GM21390 (cell line): ENCODE measurements around the gene EIF2AK2.
A peak's percentile ranks its signal among the peaks of the same experiment; 100 is the strongest.

Source experiments
- ATAC-seq: cut with Tn5 transposase; IDR thresholded peaks from one replicate; pipeline ENCODE4 v1.9.1; 2021; ENCODE audit not compliant: unreplicated experiment

Gene EIF2AK2

DNA sequence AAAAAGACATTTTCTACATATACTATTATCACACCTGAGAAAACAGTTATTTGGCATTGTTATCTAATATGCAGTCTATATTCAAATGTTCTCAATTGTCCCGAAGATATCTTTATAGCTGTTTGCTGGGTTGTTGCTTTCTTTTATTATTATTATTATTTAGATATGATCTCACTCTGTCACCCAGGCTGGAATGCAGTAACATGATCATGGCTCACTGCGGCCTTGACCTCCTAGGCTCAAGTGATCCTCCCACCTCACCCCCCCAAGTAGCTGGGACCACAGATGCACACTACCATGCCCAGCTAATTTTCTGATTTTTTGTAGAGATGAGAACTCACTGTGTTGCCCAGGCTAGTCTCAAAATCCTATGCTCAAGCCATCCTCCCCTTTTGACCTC, 52.6 kb downstream of the EIF2AK2 start:
- no peak for ATAC-seq

DNA sequence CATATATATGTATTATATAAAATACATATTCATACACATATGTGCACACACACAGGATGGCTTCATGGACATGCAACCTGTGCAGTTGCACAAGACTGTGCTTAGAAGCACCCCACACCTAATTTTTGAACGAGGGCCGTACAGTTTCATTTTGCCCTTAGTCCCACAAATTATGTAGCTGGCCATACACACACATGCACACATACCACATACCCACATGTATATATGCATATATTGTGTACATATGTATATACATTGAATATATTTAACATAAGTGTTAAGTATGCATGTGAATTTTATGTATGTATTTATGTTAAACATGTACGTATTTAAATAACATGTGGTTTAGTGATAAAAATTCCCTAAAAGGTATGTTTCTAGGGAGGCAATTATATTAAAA, 54.2 kb downstream of the EIF2AK2 start:
- ATAC-seq: no peak

DNA sequence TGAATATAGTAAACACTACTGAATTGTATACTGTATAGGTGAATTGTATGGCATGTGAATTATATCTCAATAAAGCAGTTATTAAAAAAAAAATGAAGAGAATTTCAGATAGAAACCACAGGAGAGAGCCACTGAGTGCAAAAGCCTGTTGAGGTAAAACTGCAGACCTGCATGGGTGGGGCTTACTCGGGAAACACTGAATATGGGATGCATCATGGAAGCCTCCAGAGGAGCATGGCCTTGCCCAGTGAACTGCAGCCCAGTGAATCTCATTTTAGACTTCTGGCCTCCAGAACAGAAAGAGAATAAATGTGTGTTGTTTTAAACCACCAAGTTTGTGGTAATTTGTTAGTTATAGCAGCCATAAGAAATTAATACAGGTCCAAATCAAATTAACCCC, 56.7 kb downstream of the EIF2AK2 start:
- no peak for ATAC-seq

DNA sequence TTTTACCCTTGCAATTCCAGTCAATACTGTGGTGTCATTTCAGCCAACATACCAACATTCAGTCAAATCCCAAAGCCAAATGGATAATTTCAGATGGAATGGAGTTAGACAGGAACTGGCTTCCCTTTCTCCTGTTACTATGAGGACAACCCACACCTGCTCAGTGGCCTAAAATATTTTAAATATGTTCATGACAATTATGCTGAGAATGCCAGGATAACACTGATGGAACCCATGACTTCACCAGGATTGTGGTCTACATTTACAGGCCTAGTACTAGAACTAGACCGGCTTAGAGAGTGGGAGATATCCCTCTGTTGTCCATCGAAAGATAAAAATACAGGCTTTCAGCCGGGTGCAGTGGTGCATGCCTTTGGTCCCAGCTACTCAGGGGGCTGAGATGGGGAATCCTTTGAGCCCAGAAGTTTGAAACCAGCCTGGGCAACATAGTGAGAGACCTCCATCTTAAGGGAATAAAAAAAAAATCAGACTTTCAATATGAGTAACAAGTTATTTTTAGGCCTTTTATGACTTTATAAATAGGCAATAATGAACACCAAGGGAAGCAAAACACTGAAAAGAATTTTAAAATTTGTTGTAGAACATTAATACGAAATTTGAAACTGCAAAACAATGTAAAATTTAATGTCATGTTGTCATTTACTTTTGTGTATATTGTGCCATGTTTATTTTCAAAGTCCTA, 58.2 kb downstream of the EIF2AK2 start:
- no peak for ATAC-seq

DNA sequence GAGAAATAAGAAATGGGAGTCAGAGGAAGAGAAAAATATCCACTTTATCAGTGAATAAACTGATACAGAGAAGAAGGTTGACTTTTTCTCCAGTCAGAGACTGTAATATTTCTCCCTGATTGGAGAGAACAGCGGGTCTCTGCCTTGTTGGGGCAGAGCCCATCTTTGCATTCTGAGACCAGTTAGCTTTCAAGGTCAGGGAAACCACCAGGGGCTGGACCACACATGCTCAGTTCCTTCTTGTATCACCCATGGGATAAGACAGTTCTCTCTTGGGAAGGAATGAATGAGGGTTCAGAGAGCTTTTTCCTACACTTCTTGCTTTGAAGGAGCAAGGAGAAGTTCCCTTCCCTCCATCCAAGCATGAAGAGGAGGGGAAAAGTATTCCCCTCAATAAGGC, 60.2 kb downstream of the EIF2AK2 start:
- no peak for ATAC-seq

DNA sequence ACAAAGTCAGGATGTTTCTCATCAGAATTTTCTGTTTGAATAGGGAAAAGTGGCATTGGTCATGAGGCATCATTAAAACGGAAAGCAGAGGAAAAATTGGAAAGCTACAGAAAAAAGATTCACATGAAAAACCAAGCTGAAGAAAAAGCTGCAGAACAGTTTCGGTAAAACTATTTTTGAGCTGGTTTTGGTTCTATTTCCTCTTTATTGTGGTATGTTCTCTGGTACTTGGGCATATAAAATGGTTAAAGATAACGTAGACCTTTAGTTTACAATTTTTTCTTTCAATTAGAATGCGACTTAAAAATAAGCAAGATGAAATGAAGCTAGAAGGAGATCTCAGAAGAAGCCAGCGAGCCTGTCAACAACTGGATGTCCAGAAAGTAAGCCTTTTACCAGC, 64.9 kb downstream of the EIF2AK2 start:
- peak; percentile 45 for ATAC-seq

DNA sequence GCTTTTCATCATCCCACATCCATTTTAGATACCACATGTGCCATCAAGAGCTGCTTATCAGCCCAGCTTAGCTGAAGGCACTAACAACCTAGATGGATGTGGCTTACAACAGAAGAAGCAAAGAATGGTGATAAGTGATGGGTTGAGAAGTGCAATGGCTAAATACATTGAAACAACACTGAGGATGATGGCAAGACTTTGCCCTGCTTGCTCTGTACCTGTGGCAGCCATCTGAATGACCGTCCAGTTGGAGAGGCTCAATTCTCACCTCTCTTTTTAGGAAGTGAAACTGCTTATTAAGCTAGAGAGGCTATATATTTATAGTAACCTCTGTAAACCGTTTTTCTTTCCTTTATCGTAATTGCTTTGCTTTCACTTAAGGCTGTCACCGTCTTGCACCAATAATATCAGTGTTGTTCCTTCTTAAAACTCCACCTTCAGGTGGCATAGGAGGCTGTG, 66.7 kb downstream of the EIF2AK2 start:
- ATAC-seq: peak; percentile 79

DNA sequence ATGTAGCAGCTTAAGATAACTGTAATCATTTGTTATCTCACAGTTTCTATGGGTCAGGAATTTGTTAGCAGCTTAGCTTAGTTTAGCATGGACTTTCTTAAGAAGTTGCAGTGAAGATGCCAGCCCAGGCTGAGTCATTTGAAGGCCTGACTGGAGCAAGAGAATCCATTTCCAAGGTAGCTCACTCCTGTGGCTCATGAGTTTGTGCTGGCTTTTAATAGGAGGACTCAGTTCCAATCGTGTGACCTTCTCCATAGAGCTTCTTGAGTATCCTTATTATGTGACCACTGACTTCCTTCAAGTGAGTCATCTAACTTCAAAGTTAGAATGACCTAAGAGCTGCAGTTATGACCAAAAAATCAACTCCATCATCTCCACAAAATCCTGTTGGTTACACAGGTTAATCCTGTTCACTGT, 71.0 kb downstream of the EIF2AK2 start:
- no peak for ATAC-seq

DNA sequence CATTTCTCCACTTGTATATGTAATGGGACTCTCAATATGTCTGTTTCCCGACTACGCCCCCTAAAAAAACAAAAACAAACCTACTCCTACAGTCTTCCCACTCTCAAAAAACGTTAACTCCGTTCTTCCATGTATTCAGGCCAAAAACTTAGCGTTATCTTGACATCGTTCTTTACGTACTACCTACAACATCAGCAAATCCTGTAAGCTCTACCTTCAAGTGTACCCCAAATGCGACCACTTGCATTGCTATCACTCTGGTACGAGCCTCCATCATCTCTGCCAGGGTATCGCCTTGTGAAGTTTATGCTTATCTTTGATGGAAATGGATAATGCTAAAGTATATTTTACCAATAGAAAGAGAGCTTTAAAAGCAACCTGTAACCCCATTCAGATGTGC, 72.0 kb downstream of the EIF2AK2 start:
- ATAC-seq: no peak

DNA sequence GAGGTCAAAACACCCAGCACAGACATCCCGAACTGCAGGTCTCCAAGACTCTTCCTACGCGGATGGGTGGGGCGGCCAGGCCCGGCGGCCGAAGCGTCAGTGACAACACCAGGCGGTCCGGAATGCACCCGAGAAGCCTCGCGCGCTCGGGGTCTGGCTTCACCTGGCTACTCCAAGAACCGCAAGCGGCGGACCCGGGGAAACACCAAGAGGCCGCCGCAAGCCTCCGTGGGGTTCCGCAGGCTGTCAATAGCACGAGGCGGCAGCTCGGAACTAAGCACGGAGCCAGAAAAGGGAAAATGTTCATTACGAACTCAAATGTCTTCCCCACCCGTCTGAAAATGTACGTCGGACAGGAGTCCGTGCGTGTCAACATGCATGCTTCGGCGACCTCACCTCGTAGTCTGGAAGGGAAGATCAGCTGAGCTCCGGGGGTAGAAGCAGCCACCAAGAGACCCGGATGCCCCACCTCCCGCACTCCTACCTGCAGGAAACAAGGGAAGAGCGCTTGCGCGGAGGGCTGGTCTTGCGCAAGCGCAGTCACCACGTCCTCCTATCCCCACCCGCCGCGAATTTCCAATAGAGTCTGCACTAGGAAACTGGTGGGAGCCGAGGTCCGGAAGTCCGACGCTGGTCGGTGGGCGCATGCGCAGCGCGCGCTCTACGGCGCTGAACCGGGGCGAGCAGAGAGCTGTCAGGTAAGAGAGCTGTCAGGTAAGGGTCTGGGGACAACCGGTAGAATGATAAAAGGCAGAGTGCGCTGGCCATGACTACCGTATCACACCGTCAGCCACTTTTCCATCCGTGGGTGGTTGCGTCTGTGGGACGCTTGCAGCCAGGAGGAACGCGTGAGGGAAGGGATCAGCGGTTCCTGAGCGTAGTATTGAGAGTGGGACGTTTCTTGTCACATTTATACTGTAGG, 72.6 kb downstream of the EIF2AK2 start, which contains the start of the genes GPATCH11 and HEATR5B:
Gene GPATCH11, plus strand, starts transcription at position 646 of the 922 bp plus-strand sequence. CDS start 3,864 bp downstream, outside the sequence.
Gene HEATR5B, minus strand, starts transcription at position 500 of the 922 bp plus-strand sequence. CDS start 958 bp downstream, outside the sequence.
- peak; percentile 81 for ATAC-seq

DNA sequence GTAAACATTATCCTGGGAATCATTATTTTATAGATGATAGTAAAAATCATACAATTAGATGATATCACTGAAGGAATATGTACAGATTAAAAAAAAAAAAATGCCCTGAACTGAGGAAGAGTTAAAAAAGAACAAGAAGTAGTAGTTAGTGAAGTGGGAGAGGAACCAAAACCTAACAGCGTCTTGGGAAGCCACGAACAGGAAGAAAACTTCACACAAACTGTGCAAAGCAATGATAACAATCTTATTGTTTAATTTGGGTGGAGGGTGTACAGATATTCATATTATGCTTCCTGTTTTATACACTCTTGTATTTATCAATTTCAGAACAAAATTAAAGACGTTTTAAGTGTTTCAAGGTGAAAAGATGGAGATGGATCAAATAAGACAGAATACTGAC, 76.1 kb downstream of the EIF2AK2 start:
- ATAC-seq: no peak

DNA sequence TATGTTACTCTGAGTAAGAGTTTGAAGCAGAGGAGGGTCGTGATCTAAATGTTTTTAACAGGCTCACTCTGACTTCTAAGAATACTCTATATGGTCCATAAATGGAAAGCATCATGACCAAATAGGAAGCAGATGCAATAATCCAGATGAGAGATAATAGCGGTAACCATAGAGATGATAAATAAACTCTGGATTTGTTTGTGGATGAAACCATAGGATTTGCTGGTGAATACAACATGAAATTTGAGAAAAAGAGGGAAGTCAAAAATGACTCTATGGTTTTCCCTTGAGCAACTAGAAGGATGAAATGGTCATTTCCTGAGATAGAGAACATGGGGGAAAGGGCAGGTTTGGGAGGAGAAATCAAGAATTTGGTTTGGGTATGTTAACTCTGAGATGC, 76.5 kb downstream of the EIF2AK2 start:
- ATAC-seq: no peak

DNA sequence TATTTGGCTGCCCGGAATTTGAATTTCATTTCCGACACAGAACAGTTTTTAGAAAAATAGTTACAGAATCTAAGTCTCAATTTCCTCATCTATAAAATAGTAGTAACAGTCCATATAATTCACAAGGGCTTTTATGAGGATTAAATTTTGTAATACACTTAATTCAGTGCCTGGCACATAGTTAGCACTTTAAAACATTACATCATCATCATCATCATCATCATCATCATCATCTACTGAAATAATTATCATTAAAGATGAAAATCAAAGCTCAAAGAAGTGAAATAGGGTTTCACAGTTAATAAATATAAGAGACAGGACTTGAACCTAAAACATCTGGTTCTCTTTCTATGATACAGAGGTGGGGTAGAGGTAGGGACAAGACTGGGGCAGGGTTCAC, 85.8 kb downstream of the EIF2AK2 start:
- ATAC-seq: no peak

DNA sequence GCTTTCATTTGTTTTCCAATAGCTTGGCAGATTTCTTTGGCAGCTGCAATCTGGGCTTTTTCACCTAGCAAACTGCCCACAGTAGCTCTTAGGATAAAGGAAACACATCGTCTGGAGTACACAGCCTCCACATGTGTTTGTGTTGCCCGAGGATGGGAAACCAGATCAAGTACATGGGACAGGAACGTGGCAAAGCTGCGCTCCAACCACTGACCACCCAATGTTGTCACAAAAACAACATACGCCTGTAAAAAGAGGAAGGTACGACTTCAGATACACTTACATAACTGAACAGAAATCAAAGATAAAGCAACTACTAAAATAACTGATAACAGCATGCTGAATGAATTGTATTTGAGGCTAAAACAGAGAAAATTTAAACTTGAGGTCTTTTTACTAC, 88.1 kb downstream of the EIF2AK2 start:
- no peak for ATAC-seq

DNA sequence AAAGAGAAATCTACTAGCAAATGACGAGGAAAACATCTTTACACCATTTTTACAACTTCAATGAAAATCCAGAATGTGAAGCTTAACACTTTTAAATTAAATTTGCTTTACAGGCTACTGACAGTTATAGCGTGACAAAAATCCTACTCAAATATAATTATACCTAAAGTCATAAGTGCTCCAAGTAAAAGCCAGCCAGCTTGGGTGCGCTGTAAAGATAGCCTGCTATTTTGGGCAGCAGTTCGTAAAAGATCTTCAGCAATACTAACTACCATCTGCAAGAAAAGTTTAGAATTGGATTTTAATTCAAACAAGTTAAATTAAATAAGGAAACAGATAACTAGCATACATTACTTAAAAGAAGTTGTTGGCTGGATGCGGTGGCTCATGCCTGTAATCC, 95.0 kb downstream of the EIF2AK2 start:
- no peak for ATAC-seq

DNA sequence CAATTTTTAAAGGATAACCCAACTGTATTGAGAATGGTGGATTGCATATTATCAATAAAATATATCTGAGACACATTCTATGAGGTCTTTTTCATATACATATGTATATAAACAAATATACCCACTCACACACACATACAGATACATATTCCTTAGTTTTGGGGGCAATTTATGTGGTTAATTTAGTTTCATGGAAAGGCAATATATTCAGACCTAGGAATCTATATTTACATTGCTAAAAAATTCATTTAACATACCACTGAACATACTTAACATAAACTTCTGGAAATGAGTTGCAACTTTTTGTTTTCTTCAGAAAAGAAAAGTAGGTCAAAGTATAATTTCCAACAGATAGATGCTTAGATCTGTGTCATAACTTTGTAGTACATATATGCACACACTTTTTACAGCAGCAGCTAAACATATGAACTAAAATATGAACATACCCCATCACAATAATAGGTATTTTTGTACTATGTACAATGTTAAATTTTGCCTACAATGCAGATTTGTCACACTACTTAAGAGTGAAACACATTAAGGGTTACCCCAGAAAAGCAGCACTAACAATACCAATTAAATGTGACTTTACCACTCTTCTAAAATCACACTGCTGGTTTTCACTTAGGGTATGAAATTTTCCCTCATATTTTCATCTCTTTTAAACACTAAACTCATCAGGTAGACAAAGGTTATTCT, 95.6 kb downstream of the EIF2AK2 start:
- no peak for ATAC-seq

DNA sequence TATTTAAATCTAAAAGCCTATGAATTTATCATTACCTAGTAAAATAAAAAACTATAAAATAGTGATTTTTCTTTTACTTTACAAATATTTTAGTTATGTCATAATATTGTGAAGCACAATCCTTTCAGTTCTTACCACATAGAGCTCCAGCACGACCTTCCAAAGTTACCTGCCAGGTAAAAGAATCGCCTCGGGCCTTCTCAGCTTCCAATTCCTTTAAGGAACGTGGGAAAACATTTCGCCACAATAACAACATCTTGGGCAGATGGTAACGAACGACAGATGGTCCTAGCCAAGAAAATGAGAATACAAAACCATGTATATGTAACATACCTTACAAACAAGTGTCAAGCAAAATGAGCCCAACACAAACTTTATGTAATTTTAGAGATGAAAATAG, 96.3 kb downstream of the EIF2AK2 start:
- no peak for ATAC-seq

DNA sequence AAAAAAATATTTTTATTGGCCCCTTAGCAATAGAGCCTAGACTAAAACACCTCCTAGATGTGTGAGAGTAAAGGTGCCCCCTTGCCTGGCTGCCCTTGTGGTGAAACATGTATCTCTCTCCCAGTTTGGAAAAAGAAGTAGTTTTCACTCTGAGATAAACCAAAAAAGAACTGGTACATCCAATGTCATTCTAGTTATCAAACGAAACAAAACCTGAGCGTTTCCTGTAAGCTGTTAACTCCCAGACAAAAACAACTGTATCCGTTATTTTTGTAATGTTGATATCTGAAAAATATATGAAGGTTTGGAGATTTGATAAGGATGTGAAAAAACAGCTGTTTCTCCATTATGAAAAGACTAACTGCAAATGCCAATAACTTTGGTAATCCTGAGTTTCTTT, 96.9 kb downstream of the EIF2AK2 start:
- ATAC-seq: no peak

DNA sequence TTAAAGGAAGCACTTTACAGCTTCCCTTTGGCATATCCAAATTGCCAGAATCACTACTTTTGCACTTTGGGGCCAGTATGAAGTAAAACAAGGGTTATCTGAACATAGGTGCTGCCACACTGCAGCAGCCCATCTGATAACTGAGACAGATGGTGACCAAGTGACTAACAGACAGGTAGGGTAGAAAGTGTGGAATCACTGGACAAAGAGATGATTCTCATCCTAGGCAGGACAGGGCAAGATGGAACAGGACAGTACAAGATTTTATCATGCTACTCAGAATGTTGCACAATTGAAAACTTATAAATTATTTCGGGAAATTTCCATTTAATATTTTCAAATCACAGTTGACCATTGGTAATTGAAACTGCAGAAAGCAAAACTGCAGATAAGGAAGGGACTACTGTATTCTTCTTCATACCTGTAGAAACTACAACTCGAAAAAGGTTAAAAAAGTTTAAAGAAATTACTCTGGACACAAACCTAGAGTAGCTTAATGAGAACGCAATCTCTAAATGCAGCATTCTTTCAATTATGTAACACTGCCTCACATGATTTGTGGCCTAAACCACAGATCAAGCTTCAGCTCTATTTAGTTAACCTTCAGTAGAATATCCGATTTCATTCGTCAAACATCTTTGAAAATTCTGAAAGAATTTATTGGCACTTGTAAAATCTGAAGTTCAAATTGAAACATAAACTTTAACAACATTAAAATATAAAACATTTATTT, 104.0 kb downstream of the EIF2AK2 start:
- no peak for ATAC-seq
